HL-60 (cell line): ENCODE measurements around the gene XBP1.

Experiments
- CTCF ChIP-seq: IDR thresholded peaks from one replicate; pipeline ENCODE4 v1.5.1; 2011; ENCODE audit warnings: low read length, control low read depth, inconsistent platforms; ENCODE audit not compliant: insufficient read depth
- POLR2AphosphoS5 ChIP-seq: IDR thresholded peaks from 2 replicates; pipeline ENCODE4 v1.6.1; 2012; ENCODE audit warnings: low read depth
- REST ChIP-seq: IDR thresholded peaks from 2 replicates; pipeline ENCODE4 v1.6.1; 2012; ENCODE audit warnings: low read depth; ENCODE audit not compliant: insufficient replicate concordance

- no peak for TF ChIP-seq CTCF
- TF ChIP-seq POLR2AphosphoS5 = peak; percentile 53
- TF ChIP-seq REST = peak; percentile 47
These were observed 1.7 kb upstream of the XBP1 start for GRCh38 chr22:28801845-28802594.
